T-helper 1 cell treated with Interleukin-12 subunit alpha and Interleukin-12 subunit beta and Interleukin-4 antibody, amounts not matched to agents 30 ng/mL and 1 ng/mL, for 36 hours (primary cell): Measurements from ENCODE around the gene SNRK. TPM values are rescaled to one million over a fixed set of nuclear protein-coding genes. Genes with fewer than 3 reads are reported as not detected.

ENCODE experiments used
- intact Hi-C: fragments of 100-400 bp; cut with micrococcal nuclease; formaldehyde crosslinking; loops from one replicate; pipeline ENCODE4 v1.15.1; 2024
- total RNA-seq: library from RNA; stranded (reverse); gene quantifications from 2 replicates; pipeline ENCODE4 v1.2.3, GENCODE V29; 2022

SNRK gene
- total RNA-seq, 1 donor from 2014 or later, result 74.4 TPM

DNA sequence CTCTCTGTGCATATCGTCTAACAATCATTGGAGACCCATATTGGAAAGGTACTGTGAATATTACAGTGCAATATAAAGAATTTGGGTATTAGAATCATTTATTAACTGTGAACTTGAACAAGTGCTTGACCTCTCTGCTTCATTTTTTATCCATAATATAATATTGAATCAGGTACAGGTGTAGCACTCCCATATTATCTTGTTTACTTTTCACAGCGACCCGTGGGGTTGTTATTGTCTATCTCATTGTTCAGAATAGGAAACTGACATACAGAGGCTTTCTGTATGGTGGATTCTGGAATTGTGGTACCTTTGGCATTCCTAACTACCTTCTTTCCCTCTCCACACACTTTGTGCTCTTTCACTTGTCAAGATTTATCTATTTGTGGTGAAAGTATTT is 17.8 kb downstream of the SNRK start:
- intact Hi-C loops, result no loop called here

DNA sequence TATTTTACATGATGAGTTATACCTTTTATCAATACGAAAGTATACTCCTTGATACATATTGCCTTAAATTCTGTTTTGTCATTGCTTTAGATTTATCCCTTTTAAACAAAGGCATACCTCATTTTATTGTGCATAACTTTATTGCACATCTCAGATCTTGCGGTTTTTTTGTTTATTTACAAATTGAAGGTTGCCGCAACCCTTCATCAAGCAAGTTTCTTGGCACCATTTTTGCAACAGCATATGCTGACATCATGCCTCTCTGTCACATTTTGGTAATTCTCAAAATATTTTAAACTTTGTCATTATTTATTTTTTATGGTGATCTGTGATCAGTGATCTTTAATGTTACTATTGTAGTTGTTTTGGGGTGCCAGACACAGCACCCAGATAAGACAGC is 20.9 kb downstream of the SNRK start:
- intact Hi-C loops, result no loop called here

DNA sequence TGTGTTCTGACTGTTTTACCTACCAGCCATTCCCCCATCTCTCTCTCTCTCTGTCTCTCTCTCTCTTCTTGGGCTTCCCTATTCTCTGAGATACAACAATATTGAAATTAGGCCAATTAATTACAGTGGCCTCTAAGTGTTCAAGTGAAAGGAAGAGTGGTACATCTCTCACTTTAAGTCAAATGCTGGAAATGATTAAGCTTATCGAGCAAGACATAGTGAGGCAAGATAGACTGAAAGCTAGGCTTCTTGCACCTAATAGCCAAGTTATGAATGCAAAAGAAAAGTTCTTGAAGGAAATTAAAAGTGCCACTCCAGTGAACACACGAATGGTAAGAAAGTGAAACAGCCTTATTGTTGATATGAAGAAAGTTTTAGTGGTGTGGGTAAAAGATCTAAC is 21.3 kb downstream of the SNRK start:
- intact Hi-C loops, result no loop called here

DNA sequence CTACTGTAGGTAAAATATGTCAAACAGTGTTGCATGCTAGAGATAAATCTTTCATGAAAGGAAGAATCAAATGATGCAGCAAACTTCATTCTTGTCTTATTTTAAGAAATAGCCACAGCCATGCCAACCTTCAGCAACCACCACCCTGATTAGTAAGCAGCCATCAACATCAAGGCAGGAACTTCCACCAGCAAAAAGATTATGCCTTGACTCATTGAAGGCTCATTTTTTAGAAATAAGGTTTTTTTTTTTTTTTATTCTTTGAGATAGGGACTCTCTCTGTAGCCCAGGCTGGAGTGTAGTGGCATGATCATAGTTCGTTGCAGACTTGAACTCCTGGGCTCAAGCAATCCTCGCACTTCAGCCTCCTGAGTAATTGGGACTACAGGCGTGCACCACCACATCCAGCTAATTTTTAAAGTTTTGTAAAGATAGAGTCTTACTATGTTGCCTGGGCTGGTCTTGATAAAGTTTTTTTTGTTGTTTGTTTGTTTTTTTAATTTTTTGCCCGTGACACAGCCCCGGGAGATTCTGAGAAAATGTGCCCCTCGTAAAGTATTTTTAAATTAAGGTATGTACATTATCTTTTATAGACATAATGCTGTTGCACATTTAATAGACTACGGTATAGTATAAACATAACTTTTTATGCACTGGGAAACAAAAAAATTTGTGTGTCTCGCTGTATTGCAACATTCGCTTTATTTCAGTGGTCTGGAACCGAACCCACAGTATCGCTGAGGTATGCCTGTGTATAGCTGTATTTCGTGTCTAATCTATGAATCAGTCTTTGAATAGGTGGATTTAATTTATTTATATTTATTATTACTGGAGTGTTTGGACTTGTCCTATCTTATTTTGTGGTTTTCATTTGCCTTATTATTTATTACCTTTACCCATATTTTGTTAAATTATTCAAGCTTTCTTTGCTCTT is 23.3 kb downstream of the SNRK start:
- intact Hi-C loops, result no loop called here

DNA sequence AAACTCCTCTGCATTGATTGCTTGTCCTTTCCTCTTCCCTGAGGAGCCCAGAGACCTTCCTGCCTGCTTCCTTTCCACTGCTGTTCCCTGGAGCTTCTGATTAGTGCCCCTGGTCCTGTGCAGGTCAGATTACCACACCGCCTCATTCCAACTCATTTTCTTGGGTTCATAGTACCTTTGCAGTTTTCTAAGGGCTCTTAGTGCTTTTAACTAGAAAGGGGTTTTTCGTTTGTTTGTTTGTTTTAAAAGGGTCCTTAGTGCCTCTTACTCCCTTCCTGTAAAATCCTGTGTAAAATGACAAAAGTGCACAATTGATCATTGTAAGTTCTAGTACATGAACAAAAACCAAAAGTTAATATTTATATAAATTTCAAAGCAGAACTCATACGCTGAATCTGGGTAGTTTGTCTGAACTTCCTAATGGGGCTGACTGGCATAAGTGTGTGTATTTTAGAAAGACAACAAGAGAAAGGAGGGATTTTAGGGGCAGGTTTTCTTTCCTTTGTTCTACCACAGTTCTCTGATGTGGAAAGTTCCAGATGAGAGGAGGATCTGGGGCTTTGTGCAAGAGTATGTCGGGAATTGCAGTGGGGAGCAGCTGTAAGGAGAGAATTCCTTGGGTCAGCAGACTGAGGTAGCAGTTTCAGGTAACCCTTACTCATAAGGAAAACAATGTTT is 30.6 kb downstream of the SNRK start:
- intact Hi-C loops, result loop anchor here (2.0 kb wide), 1 partner anchor 14 kb away; no protein-coding TSS in a partner anchor

DNA sequence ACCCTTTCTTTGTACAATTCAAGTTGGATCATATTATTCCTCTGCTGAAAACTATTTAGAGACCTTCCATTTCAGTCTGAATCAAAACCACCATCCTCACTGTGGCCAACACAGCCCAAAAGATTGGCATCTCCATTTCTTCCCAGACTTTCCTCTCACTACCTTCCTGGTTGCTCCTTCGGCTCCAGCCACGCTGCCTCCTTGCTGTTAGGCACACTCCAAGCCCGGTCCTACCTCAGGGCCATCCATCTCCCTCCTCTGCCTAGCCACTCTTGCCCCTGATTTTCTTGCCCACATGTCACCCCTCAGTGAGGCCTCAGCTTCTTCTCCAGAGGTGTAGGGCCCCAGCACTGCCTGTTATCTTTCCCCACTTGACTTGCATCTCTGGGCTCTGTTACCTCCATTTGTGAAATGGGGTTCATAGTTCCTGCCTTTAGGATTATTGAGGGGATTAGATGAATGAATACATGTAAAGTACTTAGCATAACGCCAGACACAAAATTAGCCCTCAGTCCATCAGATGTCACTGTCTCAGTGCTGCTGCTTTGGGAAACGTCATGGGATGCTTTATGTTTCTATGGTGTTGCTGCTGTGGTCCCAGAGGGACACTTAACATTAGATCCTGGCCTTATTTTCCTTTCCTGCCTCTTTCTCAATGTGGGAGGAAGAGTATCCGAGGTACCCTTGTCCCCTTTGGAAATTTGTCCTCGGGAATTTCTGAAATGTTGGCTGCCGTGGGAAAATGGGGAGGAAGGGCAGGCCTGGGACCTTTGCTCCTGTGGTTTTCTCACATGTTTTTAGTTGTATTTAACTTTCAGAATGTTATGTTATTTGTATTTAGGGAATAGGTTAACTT is 31.3 kb downstream of the SNRK start:
- intact Hi-C loops, result loop anchor here (2.0 kb wide), 1 partner anchor 15 kb away; no protein-coding TSS in a partner anchor

DNA sequence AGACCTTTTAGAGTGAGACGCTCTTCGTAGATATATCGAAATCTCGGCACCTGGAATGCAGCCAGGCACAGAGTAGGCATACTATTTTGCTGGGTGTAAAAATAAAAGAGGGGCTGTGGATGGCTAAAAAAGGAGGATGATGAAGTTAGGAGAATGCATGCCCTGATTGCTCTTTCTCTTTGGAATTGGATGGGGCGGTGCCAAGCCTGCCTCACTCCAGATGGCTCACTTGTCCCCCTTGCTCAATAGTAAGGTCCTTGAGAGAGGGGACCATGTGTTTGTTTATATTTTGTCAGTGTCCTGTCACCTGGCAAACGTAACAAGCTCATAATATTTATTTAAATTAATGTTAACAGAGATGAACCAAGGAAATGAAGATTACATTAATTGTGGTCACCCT is 33.0 kb downstream of the SNRK start:
- intact Hi-C loops, result no loop called here

DNA sequence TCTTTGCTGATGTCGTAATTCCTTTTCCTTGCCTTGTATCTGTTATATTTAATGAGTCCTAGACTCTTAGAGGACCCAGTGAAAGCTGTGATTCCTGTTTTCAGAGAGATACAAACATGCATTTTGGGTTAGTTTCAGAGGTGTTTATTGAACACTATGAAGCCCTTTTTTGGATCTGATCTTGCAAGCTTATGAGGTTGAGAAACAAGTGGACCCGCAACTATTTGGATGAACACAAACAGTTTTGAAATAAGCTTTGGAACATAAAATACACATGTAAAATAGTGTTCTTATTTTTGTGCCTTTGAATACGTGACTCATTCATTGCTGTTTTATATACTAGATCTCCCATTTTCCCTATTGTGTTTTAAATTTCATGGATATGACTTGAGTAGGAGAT is 33.5 kb downstream of the SNRK start:
- intact Hi-C loops, result no loop called here

DNA sequence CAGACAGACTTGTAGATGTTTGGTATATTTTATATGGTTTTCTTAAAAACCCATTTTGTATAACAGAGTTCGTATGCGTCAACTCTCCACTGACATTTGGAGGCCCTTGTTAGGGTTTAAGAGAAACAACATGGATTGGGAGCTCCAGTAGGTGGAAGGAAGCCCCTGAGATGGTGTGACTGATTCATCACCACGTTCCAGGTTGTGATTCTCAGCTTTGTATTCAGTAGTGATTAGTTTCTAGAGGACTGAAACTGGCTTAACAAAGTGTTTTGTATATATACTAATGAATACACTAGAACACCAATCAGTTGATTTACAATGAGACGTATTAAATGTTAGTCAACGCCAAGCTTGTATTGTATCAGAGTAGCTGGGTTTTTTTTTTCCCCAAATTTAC is 33.9 kb downstream of the SNRK start:
- intact Hi-C loops, result no loop called here

DNA sequence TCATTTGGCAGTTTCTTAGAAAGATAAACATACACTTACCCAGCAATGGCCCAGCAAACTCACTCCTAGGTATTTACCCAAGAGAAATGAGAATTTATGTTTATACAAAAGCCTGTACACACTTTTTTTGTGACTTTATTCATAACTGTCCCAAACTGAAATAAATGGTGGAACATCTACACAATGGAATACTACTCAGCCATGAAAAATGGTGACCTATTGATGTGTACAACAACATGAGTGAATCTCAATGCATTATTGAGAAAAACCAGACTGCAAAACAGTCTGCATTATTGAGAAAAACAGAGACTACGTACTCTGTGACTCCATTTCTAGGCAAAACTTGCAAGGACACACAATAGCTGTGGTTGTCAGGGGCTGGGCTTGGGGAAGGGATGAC is 37.2 kb downstream of the SNRK start:
- intact Hi-C loops, result no loop called here

DNA sequence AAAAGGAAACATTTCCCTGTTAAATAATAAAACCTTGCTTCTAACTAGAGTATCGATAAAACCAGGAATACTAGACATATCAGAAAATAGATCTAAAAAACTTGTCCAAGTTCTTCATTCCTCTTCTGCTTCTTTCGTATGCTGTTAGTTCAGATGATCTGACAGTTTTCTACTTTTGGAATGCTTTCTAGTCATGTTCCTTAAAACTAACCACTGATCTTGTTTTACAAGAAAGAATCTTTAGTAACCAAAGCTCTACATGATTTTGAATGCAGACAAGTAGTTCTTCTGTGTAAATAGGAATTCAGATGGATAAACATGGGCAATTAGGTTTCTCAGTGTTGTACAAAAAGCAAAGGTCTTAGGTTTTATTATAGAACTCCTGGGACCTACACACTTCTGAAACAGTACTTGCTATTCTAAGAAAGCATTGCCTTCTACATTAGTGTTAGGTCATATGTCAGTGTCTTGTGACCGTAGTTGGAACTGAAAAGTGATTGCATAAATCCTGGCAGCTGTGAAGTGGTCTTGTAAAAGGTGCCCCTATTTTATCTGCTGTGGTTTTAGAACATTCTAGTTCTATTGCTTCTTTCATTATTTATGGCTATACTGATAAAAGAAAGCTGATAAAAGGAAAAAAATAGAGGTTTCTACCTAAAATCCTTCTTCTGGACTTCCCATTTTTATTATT is 40.7 kb downstream of the SNRK start:
- intact Hi-C loops, result no loop called here

DNA sequence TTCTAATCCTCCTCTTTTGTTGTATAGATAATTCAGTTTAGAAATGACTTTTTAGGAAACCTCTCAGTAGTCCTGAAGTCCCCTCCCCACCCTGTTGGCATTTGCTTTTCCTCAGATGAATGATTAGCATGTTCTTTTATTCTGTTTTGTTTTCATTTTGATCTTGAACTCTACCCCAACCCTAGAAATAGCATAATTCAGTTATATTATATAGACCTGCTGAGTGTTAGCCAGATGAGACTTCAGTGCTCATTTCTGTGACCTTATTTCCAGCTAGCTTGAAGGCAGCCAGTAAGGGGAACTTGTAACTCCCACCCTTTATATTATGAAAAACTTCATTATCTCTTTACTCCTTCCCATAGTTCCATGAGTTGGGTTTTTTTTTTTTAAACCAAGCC is 41.2 kb downstream of the SNRK start:
- intact Hi-C loops, result no loop called here

DNA sequence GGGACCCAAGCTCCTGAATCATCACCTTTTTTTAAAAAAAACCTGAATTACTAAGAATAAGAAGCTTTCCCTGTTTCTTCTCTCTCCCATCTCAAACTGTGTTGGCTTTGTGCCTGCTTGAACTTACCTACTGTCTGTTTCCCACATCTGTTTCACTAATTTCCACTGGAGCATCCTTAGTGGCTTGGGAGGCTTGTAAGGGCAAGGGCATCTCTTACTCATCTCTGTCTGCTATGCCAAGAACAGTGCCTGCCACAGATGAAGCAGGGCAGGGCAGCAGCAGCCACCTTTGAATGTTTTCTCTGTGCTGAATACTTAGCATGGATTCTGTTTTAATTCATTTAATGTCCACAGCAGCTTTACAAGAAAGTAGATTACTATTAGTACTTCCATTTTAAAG is 42.3 kb downstream of the SNRK start:
- intact Hi-C loops, result no loop called here

DNA sequence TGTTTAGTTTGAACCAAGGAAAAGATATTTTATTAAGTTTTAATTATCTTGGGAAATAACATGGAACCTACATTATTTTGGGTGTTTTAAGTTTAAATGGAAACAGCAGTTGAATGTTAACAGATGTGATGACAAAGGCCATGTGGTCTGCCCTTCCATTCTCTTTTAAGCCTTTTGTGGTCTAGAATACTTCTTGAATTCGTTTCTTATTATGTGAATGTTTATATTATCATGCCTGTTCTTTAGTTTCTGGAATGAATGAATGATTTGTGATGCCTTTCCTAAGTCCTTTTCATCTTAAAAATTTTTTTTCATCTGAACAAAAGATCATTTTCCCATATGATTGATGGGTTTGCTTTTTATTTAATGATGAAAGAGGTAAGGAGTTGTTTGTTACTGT is 44.6 kb downstream of the SNRK start:
- intact Hi-C loops, result no loop called here

DNA sequence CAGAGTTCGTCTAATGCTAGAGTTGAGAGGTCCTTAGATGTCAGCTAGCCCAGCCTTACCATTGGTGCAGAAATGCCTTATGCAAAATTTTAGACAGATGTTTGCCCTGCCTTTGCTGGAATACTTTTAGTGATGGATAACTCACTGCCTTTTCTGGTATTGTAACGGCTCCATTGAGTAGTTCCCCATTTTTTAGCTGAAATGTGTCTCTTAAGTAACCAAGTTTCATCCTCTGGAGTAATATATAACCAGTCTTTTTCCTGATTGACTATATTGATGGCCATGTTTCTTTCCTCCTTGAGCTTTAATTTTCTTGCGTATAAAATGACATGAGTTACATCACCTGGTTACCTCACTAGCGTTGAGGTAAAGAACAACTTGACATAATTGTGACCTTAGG is 45.0 kb downstream of the SNRK start:
- intact Hi-C loops, result no loop called here

DNA sequence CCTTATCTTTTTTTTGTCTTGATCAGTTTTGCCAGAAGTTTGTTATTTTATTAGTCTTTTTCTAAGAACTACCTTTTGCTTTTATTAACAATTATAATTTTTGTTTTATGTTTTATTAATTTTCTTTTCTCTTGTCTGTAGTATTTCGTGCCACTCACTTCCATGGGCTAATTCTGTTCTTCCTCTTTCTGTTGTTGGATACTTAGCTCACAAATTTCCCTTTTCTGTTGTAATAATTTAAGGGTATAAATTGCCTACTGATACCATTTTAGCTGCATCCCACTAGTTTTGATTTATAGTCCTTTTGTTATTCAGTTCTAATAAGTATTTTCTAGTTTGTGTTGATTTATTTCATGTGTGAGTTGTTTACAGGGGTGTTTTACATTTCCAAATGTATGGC is 48.6 kb downstream of the SNRK start:
- intact Hi-C loops, result no loop called here

DNA sequence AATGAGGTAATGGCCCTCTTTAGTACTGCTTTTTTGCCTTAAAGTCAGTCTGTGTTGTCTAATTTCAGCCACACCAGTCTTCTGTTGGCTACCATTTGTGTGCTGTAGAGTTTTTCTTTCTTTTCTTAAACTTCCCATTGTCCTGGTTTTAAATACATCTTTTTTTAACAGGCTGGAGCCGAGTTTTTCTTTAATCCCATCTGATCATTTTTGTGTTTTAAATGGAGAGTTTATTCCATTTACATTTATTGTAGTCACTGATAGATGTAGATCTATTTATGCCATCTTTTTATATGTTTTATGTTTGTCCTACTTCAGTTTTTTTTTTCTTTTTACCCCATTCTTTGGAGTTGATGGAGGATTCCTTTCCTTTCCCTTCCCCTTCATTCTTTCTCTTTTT is 49.5 kb downstream of the SNRK start:
- intact Hi-C loops, result no loop called here

DNA sequence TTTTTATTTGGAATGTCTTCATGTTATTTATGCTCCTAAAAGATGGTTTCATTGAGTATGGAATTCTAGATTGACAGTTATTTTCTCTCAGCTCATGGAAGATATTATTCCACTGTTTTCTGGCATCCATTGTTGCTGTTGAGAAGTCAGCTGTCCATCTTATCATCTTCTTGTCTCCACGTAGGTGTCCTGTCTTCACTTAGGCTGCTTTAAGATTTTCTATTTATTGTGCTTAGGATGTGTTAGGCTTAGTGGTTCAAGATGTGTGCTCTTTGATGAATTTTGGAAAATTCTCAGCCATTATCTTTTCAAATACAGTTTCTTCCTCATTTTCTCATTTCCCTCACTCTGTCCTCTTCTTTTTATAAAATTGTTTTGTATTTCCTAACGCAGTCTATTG is 52.0 kb downstream of the SNRK start:
- intact Hi-C loops, result no loop called here

DNA sequence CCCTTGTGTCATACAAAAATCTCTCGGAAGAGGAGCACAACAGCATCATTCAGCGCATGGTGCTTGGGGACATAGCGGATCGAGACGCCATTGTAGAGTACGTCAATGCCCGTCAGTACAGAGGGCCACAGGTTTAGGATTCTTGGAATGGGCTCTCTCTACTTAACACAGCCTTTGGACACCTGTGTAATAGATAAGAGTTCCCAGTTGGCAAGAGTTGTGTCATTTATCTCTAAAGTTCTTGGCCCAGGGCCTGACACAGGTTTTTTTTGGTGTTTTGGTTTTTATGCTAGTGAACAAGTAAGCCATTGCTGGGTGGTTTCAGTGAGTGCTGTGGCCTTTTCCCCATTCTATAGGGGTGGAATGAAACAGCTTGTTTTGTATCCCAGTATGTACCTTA is 54.1 kb downstream of the SNRK start:
- intact Hi-C loops, result no loop called here

DNA sequence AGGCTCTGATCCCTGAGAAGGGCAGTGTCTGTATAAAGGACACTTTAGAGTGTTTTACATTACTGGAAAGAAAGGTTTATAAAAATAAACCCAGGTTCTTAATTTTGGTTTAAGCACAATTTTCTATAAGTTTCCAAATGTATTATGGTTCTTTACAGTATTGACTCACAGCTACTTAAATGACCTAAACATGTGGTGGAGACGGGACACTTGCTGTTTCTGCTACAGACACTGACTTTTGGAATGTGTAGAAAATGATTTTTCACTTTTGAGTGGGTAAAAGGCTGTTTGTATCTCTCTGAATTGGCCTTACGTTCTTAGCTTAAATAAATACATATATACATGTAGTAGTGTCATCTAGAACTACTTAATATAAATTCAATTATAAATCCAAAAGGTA is 55.4 kb downstream of the SNRK start:
- intact Hi-C loops, result no loop called here

DNA sequence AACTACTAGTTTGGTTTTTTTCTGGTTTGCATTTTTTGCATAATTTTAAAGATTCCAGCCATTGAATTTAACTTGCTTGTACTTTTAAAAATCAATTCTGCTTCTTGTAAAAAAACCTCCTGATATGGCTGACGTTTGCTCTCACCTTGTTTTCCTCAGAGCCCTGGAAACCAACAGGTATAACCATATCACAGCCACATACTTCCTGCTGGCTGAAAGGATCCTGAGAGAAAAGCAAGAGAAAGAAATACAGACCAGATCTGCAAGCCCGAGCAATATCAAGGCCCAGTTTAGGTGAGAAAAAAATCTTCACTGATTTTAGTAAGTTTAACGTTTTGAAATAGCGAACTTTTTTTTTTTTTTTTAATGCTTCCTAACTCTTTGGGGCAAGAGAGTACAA is 56.8 kb downstream of the SNRK start:
- intact Hi-C loops, result no loop called here
